Activated naive CD8-positive, alpha-beta T cell treated with anti-CD3 and anti-CD28 coated beads, Interleukin-2, amount 50 U/mL, for 24 hours (primary cell): ENCODE measurements around the gene BUB3.

Experiments used
- ATAC-seq: fragments of 150-1000 bp; cut with Tn5 transposase; one replicate; pipeline ENCODE4 v1.10.0; 2021
- DNase-seq: peaks from one replicate; pipeline ENCODE4 v3.0.0; 2021
- H3K27ac Mint-ChIP-seq: one replicate; pipeline ENCODE4 v1.8.0; 2021; ENCODE audit warnings: mild to moderate bottlenecking, mixed read lengths
- H3K27me3 Mint-ChIP-seq: one replicate; pipeline ENCODE4 v1.8.0; 2021; ENCODE audit warnings: mixed read lengths
- H3K36me3 Mint-ChIP-seq: one replicate; pipeline ENCODE4 v1.8.0; 2021; ENCODE audit warnings: low read depth, mixed read lengths
- H3K4me1 Mint-ChIP-seq: one replicate; pipeline ENCODE4 v1.8.0; 2021; ENCODE audit warnings: mixed read lengths
- H3K4me3 Mint-ChIP-seq: one replicate; pipeline ENCODE4 v1.8.0; 2021; ENCODE audit warnings: mild to moderate bottlenecking, moderate library complexity, mixed read lengths
- H3K9me3 Mint-ChIP-seq: one replicate; pipeline ENCODE4 v1.8.0; 2021; ENCODE audit warnings: mixed read lengths

Gene BUB3

DNA sequence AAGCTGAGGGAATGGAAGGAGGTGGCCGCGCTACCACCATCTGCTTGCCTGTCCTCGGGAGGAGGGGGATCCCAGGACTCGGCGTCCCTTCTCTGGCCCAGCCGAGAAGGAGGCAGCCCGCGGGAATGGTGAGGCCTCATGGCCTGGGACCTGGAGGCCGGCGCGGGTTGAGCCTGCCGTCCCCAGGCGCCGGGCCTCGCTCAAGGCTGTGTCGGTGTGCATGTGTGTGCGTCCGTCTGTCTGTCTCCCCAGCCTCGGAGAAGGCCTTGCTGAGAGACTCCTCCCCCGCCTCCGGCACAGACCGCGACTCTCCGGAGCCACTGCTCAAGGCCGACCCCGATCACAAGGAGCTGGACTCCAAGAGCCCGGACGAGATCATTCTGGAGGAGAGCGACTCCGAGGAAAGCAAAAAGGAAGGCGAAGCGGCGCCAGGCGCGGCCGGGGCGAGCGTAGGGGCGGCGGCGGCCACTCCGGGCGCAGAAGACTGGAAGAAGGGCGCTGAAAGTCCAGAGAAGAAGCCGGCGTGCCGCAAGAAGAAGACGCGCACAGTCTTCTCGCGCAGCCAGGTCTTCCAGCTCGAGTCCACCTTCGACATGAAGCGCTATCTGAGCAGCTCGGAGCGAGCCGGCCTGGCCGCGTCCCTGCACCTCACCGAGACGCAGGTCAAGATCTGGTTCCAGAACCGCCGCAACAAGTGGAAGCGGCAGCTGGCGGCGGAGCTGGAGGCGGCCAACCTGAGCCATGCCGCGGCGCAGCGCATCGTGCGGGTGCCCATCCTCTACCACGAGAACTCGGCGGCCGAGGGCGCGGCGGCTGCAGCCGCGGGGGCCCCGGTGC, 17.2 kb upstream of the BUB3 start:
- Mint-ChIP-seq H3K27ac (peak overlapping the region; percentile 69), H3K36me3 (no peaks in the 10 kb centered on the region), H3K4me3 (peak overlapping the region; percentile 73), H3K9me3 (no peaks in the 10 kb centered on the region), H3K4me1 (peaks cover 33% of the 10 kb centered on the region), H3K27me3 (peaks cover 83% of the 10 kb centered on the region)
- ATAC-seq: no peak
- DNase-seq: no peak

DNA sequence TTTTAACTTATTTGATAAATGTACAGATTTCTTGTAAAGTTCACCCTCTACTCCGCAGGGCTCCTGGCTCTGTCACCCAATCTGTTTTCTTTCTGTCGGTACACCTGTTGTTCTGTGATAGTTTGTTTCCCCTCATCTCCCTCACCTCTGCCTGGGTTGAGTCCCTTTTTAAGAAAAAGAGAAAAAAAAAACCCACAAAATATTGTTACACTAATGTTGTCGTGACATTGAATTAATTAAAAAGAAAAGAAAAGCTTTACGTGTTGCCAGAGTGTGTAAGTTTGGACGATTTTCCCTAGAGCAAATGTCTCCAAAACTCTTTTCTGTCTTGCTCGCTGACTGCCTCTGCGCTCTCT, 15.1 kb upstream of the BUB3 start:
- Mint-ChIP-seq H3K4me3 (no peak overlapping the region), H3K36me3 (no peaks in the 10 kb centered on the region), H3K27me3 (peaks cover 82% of the 10 kb centered on the region), H3K9me3 (no peaks in the 10 kb centered on the region), H3K4me1 (peaks cover 32% of the 10 kb centered on the region), H3K27ac (no peak overlapping the region)
- ATAC-seq (no peak), DNase-seq (no peak)

DNA sequence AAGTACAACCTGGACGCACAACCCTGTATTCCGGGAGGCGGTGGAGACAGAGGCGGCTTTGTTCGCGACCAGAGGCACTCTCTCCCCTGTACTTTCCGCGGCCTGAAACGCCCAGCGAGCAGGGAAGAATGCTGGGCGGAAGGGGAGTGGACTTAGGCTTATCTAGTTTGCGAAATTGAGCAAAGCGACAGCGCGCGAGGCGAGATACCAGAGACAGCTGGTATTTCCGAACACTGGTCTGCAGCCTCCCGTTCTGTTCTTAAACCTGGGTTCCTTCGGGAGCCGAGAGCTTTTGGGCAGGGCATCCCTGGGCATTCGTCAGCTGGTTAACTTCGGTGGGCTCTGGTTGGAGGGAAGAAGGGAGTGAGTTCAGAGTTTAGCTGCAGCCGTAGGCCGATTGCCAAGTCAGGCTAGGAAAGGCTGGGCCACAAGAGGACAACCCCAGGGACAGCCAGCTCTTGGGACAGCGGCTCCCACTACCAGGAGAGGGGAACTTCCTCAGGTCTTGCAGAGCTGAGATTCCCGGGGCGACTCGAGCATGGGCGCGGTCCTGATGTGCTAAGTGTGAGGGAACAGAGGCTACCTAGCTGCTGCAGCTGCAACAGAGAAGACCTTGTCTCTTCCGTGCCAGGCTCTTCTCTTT, 14.6 kb upstream of the BUB3 start:
- Mint-ChIP-seq H3K9me3 (no peaks in the 10 kb centered on the region), H3K4me3 (peak overlapping the region; percentile 15), H3K4me1 (peaks cover 32% of the 10 kb centered on the region), H3K27me3 (peaks cover 82% of the 10 kb centered on the region), H3K27ac (no peak overlapping the region), H3K36me3 (no peaks in the 10 kb centered on the region)
- DNase-seq (no peak), ATAC-seq (no peak)

DNA sequence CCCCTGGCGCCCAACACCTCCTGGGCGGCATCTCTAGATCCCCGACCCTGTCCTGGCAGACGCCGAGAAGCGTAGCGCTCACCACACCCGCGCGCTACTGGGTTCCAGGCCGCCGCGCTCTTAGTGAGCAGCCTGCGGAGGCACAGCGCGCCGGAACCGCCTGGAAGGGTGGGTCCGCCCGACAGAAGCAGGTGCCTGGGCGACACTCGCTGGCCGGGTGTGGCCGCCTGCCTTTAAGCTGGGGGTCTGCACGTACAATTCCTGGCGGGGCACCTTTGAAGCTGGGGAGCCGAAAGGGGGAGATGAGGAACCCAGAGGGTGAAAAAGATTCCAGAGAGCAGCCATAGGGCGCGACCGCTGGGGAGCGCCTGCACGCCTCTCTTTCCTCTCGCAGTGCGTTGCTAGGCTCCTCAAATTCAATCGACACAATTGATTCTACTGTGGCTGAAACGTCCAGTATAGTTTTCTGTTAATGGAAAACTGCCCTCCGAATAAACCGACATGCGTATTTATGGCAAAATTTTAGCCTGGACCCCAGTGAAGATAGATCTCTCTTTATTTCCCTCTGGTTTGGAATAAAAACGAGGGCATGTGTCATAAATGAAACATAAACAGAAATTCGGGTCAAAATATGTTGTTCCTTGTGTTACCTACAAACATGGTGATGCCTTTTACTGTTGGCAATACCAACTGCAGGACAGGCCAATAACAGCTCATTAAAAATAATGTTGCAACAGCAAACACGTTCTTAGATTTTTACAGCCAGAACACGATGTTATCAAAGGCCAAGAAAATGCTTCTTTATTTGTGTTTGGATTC, 13.8 kb upstream of the BUB3 start:
- Mint-ChIP-seq H3K9me3 (no peaks in the 10 kb centered on the region), H3K36me3 (no peaks in the 10 kb centered on the region), H3K27me3 (peaks cover 86% of the 10 kb centered on the region), H3K27ac (no peak overlapping the region), H3K4me3 (no peak overlapping the region), H3K4me1 (peaks cover 37% of the 10 kb centered on the region)
- no peak for DNase-seq
- no peak for ATAC-seq

DNA sequence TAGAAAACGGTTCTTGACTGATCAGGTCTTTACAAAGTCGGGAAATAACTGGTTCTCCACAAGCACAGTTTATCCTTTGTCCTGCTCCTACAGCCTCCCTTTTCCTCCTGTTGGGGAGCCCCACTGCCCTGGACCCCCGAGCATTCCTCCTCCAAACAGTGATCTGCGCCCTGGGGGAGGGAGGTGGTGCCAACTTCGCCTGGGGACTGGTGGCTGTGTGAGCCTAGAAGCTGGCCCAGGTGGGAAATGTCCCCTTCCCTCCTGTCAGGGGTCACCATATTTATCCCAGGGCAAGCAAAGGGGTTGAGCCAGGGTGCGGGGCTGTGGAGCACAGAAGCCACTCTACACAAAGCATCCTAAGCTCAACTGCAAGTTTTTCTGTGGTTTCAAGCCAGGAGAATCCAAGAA, 13.2 kb upstream of the BUB3 start:
- no peak overlapping the region for H3K27ac Mint-ChIP-seq
- peaks cover 91% of the 10 kb centered on the region for H3K27me3 Mint-ChIP-seq
- ATAC-seq: no peak
- H3K4me1 Mint-ChIP-seq: peaks cover 42% of the 10 kb centered on the region
- H3K4me3 Mint-ChIP-seq: no peak overlapping the region
- H3K36me3 Mint-ChIP-seq: no peaks in the 10 kb centered on the region
- no peak for DNase-seq
- H3K9me3 Mint-ChIP-seq: no peaks in the 10 kb centered on the region

DNA sequence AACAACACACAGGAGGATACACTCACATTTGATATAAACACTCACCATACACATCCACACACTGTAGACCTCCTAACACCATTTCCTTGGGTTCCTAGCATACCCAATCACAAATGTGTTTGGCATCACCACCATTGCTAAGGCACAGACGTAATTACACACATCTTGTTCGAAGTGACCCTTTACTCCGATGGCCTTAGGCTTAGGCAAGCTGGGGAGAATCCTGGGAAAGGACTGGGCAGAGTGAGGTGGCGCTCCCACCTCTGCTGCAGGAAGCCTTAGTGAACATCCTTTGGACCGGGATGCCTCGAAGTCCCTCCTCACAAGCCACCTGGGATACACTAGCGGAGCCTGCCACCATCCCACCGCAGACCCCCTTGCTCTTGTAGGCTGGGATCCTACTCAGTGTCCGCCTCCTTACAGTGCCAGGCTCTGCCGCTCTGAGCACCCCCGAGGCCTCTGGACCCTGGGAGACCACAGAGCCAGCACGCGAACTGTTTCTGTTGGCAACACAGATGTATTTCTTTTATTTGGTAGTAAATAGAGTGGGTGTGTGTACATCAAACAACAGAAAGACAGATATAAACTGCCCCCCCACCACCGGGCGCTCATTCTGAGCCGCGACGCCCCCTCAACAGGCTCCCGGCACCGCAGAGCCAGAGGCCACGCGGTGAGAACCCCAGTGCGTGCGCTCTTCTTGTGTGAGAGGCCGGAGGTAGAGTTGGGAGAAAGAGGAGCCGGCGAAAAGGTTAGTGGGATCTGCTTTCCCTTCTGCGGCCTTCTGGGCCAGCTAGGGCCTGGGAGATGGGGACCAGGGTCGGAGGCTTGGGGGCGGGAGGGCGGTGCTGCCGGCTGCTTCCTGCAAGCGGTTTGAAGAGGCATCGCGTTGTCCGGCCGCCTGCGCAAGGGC, 12.2 kb upstream of the BUB3 start:
- no peak for DNase-seq
- no peak for ATAC-seq
- peaks cover 89% of the 10 kb centered on the region for H3K27me3 Mint-ChIP-seq
- peaks cover 43% of the 10 kb centered on the region for H3K4me1 Mint-ChIP-seq
- no peaks in the 10 kb centered on the region for H3K9me3 Mint-ChIP-seq
- no peak overlapping the region for H3K27ac Mint-ChIP-seq
- no peaks in the 10 kb centered on the region for H3K36me3 Mint-ChIP-seq
- no peak overlapping the region for H3K4me3 Mint-ChIP-seq

DNA sequence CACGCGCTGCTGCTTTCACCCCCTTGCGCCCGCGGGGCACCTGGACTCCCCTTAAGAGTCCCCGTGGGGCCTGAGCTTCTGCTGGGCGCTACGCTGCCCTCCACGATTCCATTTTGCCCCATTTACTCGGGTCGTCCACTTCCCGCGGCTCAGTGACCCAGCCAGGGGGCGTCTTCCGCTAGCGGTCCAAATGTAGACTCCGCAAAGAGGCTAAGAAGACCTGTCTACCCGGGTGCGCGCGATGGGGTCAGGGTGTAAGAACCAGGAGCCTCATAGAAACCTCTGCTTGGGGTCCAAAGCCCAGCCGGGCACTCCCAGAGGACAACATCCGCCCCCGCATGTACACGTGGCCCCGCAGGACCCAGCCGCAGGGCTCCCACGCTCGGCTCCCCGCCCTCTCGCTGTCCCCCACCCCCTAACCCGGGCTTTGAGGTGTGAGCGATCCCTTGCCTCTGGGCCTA, 11.5 kb upstream of the BUB3 start:
- no peak for DNase-seq
- Mint-ChIP-seq H3K4me1 (peaks cover 45% of the 10 kb centered on the region), H3K4me3 (peak overlapping the region; percentile 25), H3K9me3 (no peaks in the 10 kb centered on the region), H3K36me3 (no peaks in the 10 kb centered on the region), H3K27me3 (peaks cover 89% of the 10 kb centered on the region), H3K27ac (no peak overlapping the region)
- ATAC-seq: no peak

DNA sequence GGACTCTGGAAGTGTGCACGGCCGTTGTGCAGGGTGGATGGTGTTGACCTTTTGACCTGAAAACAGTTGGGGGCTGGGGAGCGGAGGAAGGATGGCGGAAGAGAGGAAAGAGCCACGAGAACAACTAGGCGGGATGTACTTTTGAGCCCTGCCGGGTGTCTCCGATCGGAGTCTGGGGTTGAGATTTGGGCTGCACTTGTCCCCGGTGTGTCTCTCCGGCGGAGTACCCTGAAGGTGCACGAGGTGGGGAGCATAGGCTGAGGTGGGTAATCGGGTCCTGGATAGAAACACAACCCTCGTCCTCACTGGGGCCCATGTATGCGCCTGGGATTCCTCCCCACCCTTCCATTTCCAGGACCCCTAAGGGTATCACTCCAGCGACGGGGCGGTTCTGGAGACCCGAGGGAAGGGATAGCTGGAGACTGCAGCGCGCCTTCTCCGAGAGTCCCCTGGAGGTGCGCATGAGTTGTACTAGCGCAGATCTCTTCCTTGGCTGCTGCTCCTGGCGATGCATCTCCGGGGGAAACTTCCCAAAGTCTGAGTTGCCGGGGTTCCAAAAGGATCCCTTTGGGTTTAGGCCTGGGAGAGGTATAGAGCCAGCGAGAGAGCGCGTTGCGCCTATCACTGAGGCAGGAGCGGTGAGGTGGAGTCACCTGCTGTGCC, 10.9 kb upstream of the BUB3 start:
- DNase-seq: no peak
- H3K27ac Mint-ChIP-seq: no peak overlapping the region
- H3K4me1 Mint-ChIP-seq: peaks cover 45% of the 10 kb centered on the region
- H3K36me3 Mint-ChIP-seq: no peaks in the 10 kb centered on the region
- H3K4me3 Mint-ChIP-seq: peak overlapping the region; percentile 25
- ATAC-seq: no peak
- H3K9me3 Mint-ChIP-seq: no peaks in the 10 kb centered on the region
- H3K27me3 Mint-ChIP-seq: peaks cover 84% of the 10 kb centered on the region

DNA sequence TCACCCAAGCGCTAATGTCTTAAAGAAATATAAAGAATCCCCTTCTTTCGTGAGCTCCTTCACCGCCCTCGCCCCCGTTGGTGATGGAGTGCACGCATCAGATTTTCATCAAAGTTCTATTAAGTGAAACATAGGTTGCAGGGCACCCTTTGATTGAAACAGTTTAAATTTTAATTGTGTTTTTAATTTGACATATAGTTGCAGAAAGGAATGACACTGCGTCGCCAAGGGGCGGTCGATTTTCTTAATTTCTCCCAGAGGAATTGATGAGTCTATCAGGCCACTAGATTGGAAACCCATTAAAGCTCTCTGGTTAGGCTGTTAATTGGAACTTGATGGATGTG, 10.4 kb upstream of the BUB3 start:
- ATAC-seq: no peak
- no peak overlapping the region for H3K27ac Mint-ChIP-seq
- H3K27me3 Mint-ChIP-seq: peaks cover 81% of the 10 kb centered on the region
- no peaks in the 10 kb centered on the region for H3K36me3 Mint-ChIP-seq
- no peaks in the 10 kb centered on the region for H3K9me3 Mint-ChIP-seq
- no peak overlapping the region for H3K4me3 Mint-ChIP-seq
- peaks cover 44% of the 10 kb centered on the region for H3K4me1 Mint-ChIP-seq
- no peak for DNase-seq

DNA sequence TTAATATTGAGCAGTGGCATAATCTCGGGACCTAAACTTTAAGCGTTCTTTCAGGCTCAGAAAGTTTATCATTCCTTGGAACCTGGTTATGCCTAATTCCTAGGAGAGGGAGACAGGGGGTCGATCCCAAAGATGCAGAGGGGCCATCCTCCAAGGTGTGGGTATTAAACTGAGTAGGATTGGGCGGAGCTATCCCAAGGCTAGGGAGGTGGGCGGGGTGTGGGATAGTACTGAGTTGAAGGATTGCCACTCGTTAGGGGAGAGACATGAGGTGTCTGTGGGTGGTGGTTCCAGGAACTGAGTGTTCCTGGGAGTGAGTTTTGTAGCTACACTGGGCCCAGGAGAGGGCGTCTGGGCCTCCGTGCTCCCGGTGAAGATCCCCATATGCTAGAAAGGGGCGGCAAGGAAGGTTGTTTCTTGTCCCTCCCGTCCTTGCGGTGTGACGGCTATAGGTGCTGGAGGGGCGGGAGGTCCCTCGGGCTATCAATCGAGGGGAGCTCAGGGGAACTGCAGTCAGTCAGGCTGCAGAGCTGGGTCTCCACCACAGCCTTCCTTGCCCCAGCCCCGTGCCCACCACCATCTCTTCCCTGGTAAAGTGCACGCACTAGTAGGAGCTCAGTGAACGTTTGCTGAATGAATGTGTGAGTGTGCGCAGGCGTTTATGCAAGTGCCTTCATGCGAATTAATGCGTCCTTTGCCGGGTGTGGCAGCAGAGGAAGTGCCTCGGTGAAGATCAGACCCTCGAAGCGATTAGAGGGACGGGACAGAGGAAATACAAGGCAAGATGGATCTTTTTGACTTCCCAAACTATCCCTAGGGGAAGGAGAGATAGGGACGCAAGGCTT, 9.3 kb upstream of the BUB3 start:
- Mint-ChIP-seq H3K4me1 (peaks cover 48% of the 10 kb centered on the region), H3K27me3 (peaks cover 77% of the 10 kb centered on the region), H3K4me3 (no peak overlapping the region), H3K36me3 (no peaks in the 10 kb centered on the region), H3K9me3 (no peaks in the 10 kb centered on the region), H3K27ac (no peak overlapping the region)
- DNase-seq: no peak
- no peak for ATAC-seq

DNA sequence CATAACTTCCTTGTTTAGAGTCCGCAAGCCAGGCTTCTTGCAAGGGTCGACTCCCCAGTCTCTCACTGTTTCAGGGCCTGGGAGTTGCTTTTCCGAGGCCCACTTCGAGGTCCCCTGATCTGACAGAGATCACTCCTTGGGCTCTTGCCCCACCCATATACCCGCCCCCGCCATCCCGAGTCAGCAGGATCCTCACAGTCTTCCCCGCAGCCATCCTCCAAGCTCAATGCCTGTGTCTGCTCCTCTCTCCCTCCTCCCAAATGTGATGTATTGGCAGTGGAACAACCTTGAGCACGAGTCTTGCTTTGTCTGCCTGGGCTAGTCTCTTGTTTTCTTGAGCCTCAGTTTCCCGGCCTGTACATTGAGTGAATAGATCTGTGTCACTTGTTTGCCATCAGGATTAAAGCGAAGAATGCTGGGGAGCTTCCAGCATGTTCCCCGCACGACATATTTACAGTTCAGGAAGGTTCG, 8.6 kb upstream of the BUB3 start:
- no peaks in the 10 kb centered on the region for H3K9me3 Mint-ChIP-seq
- H3K4me3 Mint-ChIP-seq: no peak overlapping the region
- H3K36me3 Mint-ChIP-seq: no peaks in the 10 kb centered on the region
- H3K27ac Mint-ChIP-seq: no peak overlapping the region
- DNase-seq (no peak), ATAC-seq (no peak)
- peaks cover 77% of the 10 kb centered on the region for H3K27me3 Mint-ChIP-seq
- H3K4me1 Mint-ChIP-seq: peaks cover 53% of the 10 kb centered on the region

DNA sequence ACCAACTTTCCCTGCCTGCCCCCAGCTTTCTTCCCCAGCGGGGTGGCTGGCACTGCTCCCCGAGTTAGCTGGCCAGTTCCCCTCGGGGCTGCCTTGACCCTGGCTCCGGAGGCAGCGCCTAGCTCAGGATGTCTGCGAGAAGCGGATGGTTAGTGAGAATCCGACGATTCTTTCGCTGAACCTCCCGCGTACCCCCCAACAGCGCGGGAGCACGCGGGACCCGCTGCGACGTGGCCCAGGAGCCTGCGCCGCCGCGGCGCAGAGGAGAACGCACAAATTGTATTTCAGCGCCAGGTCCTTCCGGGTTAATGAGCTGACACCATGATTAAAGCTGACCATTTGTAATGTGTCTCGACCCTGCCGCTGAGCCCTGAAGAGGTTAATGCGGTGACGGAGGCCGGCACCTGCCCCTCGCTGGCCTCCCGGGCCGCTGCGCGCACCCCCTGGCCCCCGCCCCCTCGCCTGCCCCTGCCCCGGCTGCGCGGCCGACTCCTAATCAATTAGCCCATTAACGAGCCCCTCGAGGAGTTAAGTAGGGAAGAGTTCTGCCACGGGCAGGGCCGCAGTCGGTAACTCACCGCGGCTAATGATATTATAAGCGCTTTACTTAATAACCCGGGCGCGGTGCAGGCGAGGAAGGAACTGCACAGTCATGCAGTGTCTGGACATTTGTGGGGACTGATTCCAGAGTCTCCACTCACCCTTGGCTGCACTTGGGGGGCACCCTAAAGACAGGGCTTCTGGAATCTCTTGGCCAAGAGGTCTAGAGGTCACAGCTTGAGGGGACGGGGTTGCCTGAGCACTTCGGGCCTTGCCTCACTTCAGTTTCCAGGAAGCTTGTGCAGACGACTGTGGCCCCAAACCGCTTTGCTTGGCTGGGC, 7.9 kb upstream of the BUB3 start:
- Mint-ChIP-seq H3K27ac (no peak overlapping the region), H3K36me3 (no peaks in the 10 kb centered on the region), H3K9me3 (no peaks in the 10 kb centered on the region), H3K27me3 (peaks cover 75% of the 10 kb centered on the region), H3K4me1 (peaks cover 59% of the 10 kb centered on the region), H3K4me3 (no peak overlapping the region)
- DNase-seq (no peak), ATAC-seq (no peak)
